OCI-LY7 (cell line): ENCODE measurements around the gene MTHFD1L. TPM values are rescaled to one million over a fixed set of nuclear protein-coding genes. Genes with fewer than 3 reads are reported as not detected.

Experiments
- BruUV-seq: library from RNA; stranded (reverse); fragments of 400-500 nt; replicated peaks from 2 replicates; lab custom pipeline; 2021; lab: Mats Ljungman, UMichigan
- CTCF ChIA-PET: fragments of 300-600 bp; sonication (Branson Sonifier 250); formaldehyde crosslinking; loops from one replicate; lab custom pipeline; 2022; ENCODE audit warnings: antibody characterized with exemption; ENCODE audit not compliant: unreplicated experiment; lab: Charles Lee
- POLR2A ChIA-PET: fragments of 300-600 bp; sonication (Branson Sonifier 250); formaldehyde crosslinking; loops from one replicate; lab custom pipeline; 2022; ENCODE audit warnings: antibody characterized with exemption; lab: Charles Lee
- DNase-seq: peaks from one replicate; pipeline ENCODE4 v3.0.0-alpha.2; 2015; ENCODE audit warnings: low spot score
- H2AFZ ChIP-seq: fragments of 200-600 bp; sonication (generic), shearing (Covaris generic); 2 replicates; pipeline ENCODE4 v1.6.1; 2014; ENCODE audit warnings: mild to moderate bottlenecking, antibody characterized with exemption, low read length, moderate library complexity
- H3K27ac ChIP-seq: fragments of 200-600 bp; sonication (generic); 2 replicates; pipeline ENCODE4 v1.5.1; 2014; ENCODE audit warnings: mixed run types, low read depth, mild to moderate bottlenecking, moderate library complexity, low read length, inconsistent platforms; ENCODE audit not compliant: poor library complexity, severe bottlenecking
- H3K36me3 ChIP-seq: fragments of 200-600 bp; sonication (generic); 2 replicates; pipeline ENCODE4 v1.6.1; 2014; ENCODE audit warnings: mild to moderate bottlenecking, antibody characterized with exemption, low read length, moderate library complexity, mixed read lengths; ENCODE audit not compliant: insufficient read depth
- H3K4me1 ChIP-seq: fragments of 200-600 bp; sonication (generic); 2 replicates; pipeline ENCODE4 v1.5.1; 2014; ENCODE audit warnings: mild to moderate bottlenecking, low read length; ENCODE audit not compliant: insufficient read depth, poor library complexity, severe bottlenecking
- H3K4me2 ChIP-seq: fragments of 200-600 bp; sonication (generic); 2 replicates; pipeline ENCODE4 v1.6.1; 2014; ENCODE audit warnings: mild to moderate bottlenecking, low read length
- H3K4me3 ChIP-seq: fragments of 200-600 bp; sonication (generic); 2 replicates; pipeline ENCODE4 v1.5.1; 2014; ENCODE audit warnings: mild to moderate bottlenecking, low read depth, low read length; ENCODE audit not compliant: poor library complexity, severe bottlenecking
- H3K79me2 ChIP-seq: fragments of 200-600 bp; sonication (generic); 2 replicates; pipeline ENCODE4 v1.6.1; 2016; ENCODE audit warnings: low read depth, mild to moderate bottlenecking, low read length, moderate library complexity, mixed read lengths; ENCODE audit not compliant: insufficient read depth
- H3K9me2 ChIP-seq: fragments of 200-600 bp; sonication (generic); 2 replicates; pipeline ENCODE4 v1.6.1; 2016; ENCODE audit warnings: mild to moderate bottlenecking, low read length, mixed read lengths; ENCODE audit not compliant: insufficient read depth
- H3K9me3 ChIP-seq: fragments of 200-600 bp; sonication (generic); 2 replicates; pipeline ENCODE4 v1.6.1; 2014; ENCODE audit warnings: mild to moderate bottlenecking, mixed run types, low read length, mixed read lengths
- H4K20me1 ChIP-seq: fragments of 200-600 bp; sonication (generic); 2 replicates; pipeline ENCODE4 v1.6.1; 2014; ENCODE audit warnings: mild to moderate bottlenecking, antibody characterized with exemption, low read length, moderate library complexity, mixed read lengths; ENCODE audit not compliant: insufficient read depth
- EZH2phosphoT487 ChIP-seq: fragments of 200-600 bp; sonication (generic); IDR thresholded peaks from 2 replicates; pipeline ENCODE4 v1.6.1; 2018; ENCODE audit warnings: low read depth, borderline replicate concordance, mild to moderate bottlenecking, mixed run types, antibody characterized with exemption, low read length, moderate library complexity, mixed read lengths
- intact Hi-C: fragments of 100-400 bp; cut with micrococcal nuclease; formaldehyde crosslinking; loops from one replicate; pipeline ENCODE4 v1.10.0; 2022; ENCODE audit not compliant: unreplicated experiment
- total RNA-seq, 2 experiments: library from RNA; depleted of rRNA in 1 of 2; stranded (reverse); fragments of >200 nt in 1 of 2; shearing (Covaris generic) in 1 of 2; gene quantifications; 2 replicates each; pipeline ENCODE4 v1.2.3, GENCODE V29; 2014 to 2022
- TF ChIP-seq, protein P1 (sequence below): fragments of 200-600 bp; sonication (generic); conservative IDR thresholded peaks from 2 replicates; pipeline ENCODE4 v1.5.1; 2014; ENCODE audit warnings: mild to moderate bottlenecking, antibody characterized with exemption, low read length, moderate library complexity, mixed read lengths

Gene MTHFD1L
- total RNA-seq, 2 experiments from 2014 or later: 68.4 to 144 TPM

DNA sequence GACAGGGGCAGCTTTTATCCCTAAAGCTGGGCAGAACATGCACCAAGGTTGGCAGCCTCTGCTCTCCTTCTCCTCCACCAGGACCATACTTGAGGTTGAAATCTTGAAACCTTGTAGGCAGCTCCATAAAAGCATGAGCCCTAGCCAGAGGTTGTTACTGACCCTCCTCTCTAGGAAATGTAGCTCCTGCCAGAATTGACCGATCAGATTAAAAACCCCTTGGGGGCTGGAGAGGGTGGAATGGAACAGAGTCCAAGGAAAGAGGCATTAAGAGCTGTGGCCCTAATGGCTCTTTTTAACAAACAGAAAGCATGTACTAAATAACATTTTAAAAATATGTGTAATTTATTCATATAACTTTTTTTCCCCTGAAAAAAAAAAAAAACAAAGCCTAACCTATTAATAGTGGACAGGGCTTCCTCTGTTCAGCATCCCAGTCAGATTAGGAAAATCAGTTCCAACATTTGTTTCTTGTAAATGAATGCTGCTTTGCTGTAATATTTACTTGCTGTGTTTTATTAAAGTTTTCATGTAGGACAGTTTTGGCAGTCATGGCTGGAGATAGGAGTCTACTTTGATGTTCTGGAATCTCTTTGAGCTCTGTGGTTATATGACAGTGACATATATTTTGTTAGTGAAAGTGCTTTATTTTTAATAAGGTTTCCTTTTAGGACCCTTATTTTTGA lies 41.3 kb downstream of the MTHFD1L start:
- Histone ChIP-seq H2AFZ (no peak overlapping the region), H3K4me2 (no peak overlapping the region), H3K4me3 (no peak overlapping the region), H3K9me2 (no peaks in the 10 kb centered on the region), H3K27ac (no peak overlapping the region), H4K20me1 (no peaks in the 10 kb centered on the region), H3K9me3 (no peaks in the 10 kb centered on the region), H3K79me2 (no peaks in the 10 kb centered on the region), H3K4me1 (no peaks in the 10 kb centered on the region), H3K36me3 (peaks cover 91% of the 10 kb centered on the region)
- TF ChIP-seq, protein P1, sequence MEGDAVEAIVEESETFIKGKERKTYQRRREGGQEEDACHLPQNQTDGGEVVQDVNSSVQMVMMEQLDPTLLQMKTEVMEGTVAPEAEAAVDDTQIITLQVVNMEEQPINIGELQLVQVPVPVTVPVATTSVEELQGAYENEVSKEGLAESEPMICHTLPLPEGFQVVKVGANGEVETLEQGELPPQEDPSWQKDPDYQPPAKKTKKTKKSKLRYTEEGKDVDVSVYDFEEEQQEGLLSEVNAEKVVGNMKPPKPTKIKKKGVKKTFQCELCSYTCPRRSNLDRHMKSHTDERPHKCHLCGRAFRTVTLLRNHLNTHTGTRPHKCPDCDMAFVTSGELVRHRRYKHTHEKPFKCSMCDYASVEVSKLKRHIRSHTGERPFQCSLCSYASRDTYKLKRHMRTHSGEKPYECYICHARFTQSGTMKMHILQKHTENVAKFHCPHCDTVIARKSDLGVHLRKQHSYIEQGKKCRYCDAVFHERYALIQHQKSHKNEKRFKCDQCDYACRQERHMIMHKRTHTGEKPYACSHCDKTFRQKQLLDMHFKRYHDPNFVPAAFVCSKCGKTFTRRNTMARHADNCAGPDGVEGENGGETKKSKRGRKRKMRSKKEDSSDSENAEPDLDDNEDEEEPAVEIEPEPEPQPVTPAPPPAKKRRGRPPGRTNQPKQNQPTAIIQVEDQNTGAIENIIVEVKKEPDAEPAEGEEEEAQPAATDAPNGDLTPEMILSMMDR: no peak
- TF ChIP-seq EZH2phosphoT487: no peak
- POLR2A ChIA-PET: no interaction called here
- intact Hi-C loops: no loop called here
- BruUV-seq: no TSS peak
- DNase-seq: no peak
- CTCF ChIA-PET: no interaction called here

DNA sequence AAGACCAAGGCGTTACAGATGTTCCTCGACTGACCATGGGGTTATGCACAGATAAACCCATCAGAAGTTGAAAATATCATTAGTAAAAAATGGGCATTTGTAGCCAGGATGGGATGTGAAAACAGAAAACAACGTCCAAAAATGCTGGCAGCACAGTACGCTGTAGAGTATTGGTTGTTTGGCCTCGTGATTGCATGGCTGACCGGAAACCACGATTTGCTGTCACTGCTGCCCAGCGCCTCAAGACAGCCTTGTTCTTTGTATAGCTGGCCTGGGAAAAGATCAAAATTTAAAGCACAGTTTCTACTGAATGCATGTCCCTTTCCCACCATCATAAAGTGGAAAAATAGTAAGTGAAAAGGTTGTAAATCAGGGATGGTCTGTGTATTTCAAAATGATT lies 41.9 kb downstream of the MTHFD1L start:
- POLR2A ChIA-PET: interaction anchor here (0.6 kb wide), 1 partner anchor 13 kb away, joined by 6 read pairs; no protein-coding TSS in a partner anchor
- CTCF ChIA-PET: no interaction called here
- no TSS peak for BruUV-seq

More for the DNA sequence above, 41.9 kb downstream of the MTHFD1L start:
- Histone ChIP-seq H3K4me1 (no peaks in the 10 kb centered on the region), H3K36me3 (peaks cover 96% of the 10 kb centered on the region), H3K9me2 (no peaks in the 10 kb centered on the region), H3K4me2 (no peak overlapping the region), H3K4me3 (no peak overlapping the region), H3K9me3 (no peaks in the 10 kb centered on the region), H3K27ac (no peak overlapping the region), H4K20me1 (no peaks in the 10 kb centered on the region), H3K79me2 (no peaks in the 10 kb centered on the region), H2AFZ (no peak overlapping the region)
- no peak for DNase-seq
- TF ChIP-seq, protein P1: no peak
- no peak for TF ChIP-seq EZH2phosphoT487
- intact Hi-C loops: no loop called here
